Renal pelvis (tissue), 4 donors: ENCODE measurements around the gene SYAP1. TPM values are rescaled to one million over a fixed set of nuclear protein-coding genes. Genes with fewer than 3 reads are reported as not detected.
"Not testable (repeated sequence)": the region's sequence is repeated elsewhere in the genome, so short reads cannot be mapped to it uniquely, and the experiment has no call there.

Source experiments
- DNase-seq: peaks from one replicate; pipeline ENCODE4 v3.0.0-alpha.2; 2013
- polyA plus RNA-seq, 3 donors: library from polyadenylated mRNA; unstranded; fragments of 120-200 nt; gene quantifications; one replicate each; pipeline ENCODE4 v1.2.1, GENCODE V29; 2013; ENCODE audit not compliant: insufficient read length in 3 of 3

The SYAP1 gene
- polyA plus RNA-seq, 3 donors, result 26.6 to 33.4 (median 28.8) TPM

GRCh38 chrX:16771483-16772398 is 52.3 kb downstream of the SYAP1 start:
- DNase-seq, result no peak

DNA sequence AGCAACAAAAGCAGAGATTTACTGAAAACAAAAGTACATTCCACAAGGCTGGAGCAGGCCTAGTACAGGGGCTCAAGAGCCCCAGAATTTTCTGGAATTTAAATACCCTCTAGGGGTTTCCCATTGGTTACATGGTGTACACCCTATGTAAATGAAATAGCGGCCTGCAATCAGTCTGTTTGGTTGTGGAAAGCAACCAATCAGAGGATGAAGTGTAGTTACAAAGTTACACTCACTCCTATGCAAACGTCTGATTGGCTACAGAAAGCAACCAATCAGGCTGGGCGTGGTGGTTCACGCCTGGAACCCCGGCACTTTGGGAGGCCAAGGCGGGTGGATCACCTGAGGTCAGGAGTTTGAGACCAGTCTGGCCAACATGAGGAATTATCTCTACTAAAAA is 53.0 kb downstream of the SYAP1 start:
- no peak for DNase-seq

GRCh38 chrX:16774746-16775145 is 55.3 kb downstream of the SYAP1 start:
- no peak for DNase-seq

DNA sequence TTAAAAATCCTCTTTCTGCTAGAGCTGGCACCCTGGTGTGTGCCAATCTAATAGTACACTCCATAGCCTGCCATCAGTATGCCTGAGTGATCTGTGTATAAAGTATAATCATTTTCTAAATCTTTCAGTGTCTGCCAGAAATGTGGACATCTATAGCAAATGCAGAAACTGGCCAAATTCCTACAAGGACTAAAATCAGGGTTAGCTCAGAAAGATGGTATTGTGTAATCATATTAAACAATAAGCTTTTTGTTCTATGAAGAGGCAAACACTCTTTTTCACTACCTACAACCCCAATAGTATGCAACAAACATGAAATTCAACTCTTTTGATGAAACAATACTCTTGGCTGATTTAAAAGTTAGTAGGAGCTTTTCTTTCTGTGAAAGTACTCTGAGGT is 59.1 kb downstream of the SYAP1 start:
- DNase-seq, result no peak

- DNase-seq, result no peak
Observed at GRCh38 chrX:16778993-16779392, 59.6 kb downstream of the SYAP1 start.

DNA sequence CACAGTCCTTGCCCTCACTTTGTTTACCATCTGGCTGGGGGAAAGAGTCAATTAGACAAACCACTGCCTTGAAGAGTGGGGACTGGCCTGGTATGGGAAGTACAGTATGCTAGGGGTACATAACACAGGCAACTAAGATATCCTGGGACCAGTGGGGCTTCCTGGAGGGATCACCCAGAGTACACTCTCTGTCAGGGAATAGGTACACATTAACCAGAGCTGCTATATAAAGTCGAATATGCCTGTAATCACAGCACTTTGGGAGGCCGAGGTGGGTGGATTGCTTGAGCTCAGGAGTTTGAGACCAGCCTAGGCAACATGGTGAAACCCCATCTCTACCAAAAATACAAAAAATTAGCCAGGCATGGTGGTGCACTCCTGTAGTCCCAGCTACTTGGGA is 60.4 kb downstream of the SYAP1 start:
- DNase-seq, result not testable (repeated sequence)

- no peak for DNase-seq
Observed at GRCh38 chrX:16783452-16783851, 64.0 kb downstream of the SYAP1 start.

- DNase-seq, result not testable (repeated sequence)
Observed at GRCh38 chrX:16784440-16784839, 65.0 kb downstream of the SYAP1 start.

DNA sequence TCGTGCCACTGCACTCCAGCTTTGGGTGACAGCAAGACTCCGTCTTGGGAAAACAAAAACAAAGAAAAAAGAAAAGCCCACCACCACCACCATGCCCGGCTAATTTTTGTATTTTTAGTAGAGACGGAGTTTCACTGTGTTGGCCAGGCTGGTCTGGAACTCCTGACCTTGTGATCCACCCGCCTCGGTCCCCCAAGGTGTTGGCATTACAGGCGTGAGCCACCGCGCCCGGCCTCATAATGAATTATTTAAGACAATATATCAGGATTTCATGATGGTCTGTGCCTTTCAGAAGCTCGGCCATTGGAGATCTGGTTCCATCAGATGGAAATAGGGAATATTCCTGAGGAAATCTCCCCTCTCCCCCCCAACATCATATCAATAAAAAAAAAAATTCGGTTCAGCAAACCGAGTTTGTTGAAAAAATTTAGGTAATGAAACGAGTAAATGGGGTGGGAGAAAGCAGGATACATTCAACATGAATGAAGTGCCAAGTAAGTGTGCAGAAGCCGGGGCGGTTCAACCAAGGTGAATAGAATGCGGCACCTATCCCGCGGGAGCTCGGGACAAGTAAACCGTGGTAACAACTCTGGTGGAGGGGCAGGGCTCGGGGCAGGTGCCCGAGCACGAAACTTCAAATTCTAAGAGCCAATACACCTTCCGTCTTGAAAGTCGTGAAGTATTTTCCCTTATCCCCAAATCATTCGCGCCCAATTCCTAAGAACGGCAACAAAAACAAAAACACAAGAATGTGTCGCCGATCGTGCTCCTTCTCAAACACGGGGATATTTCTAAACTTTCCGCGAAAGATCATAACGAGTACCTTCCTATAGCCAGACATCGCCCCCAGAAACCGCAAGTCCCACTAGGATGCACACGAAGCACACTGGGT is 66.1 kb downstream of the SYAP1 start:
- DNase-seq, result no peak

DNA sequence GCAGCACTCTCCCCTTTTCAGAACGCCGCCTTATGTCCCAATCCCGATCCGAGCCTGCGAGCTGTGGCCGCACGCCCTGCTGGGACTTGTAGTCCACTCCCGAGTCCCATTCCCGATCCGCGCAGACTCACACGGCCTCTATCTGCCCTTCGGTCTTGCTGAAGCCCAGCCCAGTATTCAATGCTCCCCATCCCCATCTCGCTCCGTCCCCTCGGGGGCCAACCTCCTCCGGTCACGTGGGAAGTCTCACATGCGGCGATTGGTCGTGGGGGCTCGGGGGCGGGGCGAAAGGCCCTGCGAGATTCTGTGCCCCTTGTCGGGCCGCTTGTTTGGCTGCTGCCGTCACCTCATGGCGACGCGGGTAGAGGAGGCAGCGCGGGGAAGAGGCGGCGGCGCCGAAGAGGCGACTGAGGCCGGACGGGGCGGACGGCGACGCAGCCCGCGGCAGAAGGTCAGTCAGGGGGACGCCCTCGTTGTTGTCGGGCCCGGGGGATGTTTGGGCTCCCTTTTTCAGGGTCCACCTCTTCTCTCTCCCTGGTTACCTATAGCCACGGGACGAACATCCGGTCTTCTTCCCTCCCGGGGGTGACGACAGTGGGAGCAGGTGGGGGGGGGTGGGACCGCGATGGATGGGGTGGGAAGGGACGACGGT is 66.9 kb downstream of the SYAP1 start, which contains the start of gene TXLNG:
Gene TXLNG, plus strand, starts transcription at position 328 of the 652 bp plus-strand sequence. Its CDS starts 22 bp downstream, at position 350.
- peak; percentile 100 for DNase-seq

DNA sequence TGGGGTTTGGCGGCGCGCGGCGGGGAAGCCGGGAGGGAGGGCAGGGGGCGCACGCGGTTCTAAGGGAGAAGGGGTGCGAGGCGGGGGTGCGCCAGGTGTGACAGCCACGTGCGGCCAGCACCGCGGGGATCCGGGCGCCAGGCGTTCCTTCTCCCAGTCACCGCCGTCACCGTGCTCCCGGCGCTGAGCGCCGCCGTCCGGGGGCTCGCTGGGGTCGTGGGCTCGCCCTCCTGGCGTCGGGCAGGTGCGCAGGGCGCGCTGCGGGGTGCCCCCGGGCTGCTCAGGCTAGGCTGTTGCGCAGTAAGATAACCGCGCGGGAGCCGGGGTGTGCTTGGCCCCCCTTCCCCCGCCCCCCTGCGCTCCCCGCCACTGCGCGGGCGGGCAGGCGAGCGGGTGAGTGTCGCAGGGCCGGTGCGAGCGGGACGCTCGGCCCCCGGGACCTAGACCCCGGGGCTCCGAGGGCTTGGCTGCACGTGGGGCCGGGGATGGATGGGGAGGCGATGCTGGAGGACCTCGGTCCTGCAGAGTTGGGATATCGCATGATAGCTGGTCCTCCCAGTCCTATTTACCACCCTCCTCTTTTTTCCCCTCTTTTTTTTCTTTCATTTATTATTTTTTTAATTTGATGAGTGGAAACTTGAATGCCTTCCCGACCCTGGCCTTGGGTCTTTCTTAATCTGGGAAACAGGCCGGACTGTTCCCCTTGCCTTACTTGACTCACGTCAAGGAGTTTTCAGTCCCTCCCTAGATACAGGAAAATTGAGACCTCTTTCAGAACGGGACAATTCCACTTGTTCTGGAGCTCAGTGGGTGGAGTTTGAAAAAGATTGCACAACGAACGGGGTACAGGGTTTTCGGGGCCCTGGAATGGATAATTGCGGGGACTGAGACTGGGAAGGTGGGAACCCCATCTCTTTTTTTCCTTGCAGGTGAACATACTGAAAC is 67.7 kb downstream of the SYAP1 start:
- DNase-seq, result no peak

GRCh38 chrX:16788477-16788876 is 69.1 kb downstream of the SYAP1 start:
- DNase-seq, result no peak

DNA sequence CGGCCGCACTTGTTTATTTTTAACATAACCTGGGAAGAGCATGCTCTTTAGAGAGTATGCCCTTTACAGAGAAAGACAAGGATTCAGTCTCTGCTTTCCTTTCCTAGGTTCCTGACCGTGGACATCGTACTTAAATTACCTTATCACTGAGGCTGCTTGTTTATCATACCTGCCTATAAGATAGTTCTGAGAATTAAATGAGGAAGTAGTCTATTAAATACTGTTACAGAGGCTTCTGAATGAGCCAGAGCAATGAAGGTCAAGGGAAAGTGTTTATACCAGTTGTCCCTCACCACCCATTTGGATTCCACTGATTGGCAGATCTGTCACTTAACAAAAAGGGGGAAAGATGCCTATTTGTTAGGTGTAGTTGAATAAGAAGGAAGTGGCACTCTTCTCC is 76.9 kb downstream of the SYAP1 start:
- DNase-seq, result no peak

DNA sequence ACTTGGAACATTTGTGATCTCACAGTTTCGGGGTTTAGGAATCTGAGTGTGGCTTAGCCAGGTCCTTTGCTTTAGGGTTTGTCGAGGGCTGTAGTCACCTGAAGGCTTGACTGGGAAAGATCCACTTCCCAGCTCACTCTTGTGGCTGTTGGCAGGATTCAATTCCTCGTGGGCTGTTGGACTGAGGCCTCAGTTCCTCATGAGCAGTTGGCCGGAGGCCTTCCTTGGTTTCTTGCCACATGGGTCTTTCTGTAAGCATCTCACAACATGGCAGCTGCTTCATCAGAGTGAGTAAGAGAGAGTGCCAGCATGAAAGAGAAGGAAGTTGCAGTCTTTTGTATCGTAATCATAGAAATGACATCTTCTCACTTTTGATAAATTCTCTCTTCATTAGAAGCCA is 77.9 kb downstream of the SYAP1 start:
- DNase-seq, result no peak

DNA sequence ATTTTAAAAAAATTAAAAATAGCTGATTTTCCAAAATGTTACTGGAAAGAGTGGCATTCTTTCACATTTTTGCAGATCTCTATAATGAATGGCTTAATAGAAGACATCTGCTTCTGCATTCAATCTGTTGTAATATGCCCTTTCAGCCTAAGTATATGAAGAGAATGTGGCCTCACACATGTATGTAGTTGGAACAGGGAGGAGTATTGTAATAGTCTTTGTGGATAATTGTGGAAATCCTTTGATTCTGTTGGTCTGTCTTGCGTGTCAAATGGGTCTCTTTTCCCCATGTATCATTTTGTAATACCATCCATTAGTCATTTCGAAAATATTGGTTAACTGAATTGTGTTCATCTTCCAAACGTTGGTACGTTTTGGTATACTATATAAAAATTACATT is 78.4 kb downstream of the SYAP1 start:
- DNase-seq, result no peak

DNA sequence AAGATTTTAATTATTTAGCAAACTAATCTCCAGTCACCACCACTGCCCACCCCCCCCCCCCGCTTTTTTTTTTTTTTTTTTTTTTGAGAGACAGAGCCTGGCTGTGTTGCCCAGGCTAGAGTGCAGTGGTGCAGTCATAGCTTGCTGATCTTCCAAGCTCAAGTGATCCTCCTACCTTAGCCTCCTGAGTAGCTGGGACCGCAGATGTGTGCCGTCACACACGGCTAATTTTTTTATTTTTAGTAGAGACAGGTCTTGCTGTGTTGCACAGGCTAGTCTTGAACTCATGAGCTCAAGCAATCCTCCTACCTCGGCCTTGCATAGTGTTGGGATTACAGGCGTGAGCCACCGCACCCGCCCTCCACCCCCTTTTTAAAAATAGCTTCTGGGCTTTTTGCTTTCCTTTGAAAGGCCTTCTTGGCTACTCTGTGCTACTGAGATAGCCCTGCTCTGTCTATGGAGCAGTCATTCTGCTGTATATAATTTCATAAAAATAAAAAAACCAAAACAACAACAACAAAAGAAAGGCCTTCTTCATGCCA is 85.6 kb downstream of the SYAP1 start:
- DNase-seq, result no peak

DNA sequence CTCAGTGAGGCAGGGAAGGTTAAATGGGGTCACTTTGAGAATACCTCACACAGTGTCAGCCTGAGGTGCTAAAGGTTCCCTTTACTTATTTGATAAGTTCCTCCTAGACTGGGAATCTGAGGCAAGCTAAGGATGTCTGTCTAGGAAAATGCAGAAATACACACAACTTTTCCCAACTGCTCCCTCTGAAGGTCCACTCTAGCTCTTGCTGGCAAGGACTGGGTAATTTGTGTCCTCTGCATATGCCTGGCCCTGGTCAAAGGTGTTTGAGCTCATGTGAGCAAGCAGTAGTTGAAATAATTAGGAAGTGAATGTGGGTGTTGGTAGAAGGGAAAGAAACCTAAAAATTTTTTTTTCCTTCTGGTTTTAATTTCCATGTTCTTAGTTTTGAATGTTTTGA is 88.1 kb downstream of the SYAP1 start:
- DNase-seq, result no peak

DNA sequence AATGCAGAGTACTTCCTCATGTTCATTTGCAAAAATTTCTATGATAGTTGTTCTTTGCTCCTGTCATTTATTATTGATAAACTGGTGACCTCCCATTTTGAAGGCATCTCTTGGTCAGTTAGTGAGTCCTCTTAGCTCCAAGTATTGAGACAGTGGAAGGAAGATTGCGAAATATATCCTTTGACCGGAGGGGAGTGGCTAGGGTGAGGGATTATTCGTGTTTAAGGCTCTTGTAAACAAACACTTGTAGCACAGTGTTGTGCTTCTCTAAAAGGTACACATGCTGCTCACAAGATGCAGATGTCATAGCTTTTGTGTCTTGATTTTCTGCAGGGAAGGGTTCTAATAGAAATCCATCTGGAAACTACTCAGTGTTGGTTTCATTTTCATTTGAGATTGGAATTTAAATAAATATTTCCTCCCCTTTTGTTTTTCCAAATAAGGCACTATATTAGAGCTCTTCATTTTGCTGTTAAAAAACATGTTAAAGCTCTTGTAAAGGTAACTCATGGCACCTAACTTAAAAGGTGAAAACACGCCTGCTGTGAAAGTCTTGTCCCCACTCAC is 88.6 kb downstream of the SYAP1 start:
- DNase-seq, result no peak

- DNase-seq, result no peak
Observed at GRCh38 chrX:16814597-16814996, 95.2 kb downstream of the SYAP1 start.
